22Rv1 (cell line): ENCODE data around the gene KLHL14.

Experiments used
- CTCF ChIP-seq: fragments of 450-650 bp; IDR thresholded peaks from 2 replicates; pipeline ENCODE4 v1.5.1; 2017; ENCODE audit warnings: mild to moderate bottlenecking
- ZFX ChIP-seq: fragments of 450-650 bp; IDR thresholded peaks from 2 replicates; pipeline ENCODE4 v1.6.1; 2017; ENCODE audit warnings: antibody characterized with exemption, borderline replicate concordance

GRCh38 chr18:32717126-32717525 lies 55.7 kb downstream of the KLHL14 start:
- no peak for TF ChIP-seq CTCF
- TF ChIP-seq ZFX = no peak
